Measurements from ENCODE around the gene TJP1. TPM values are rescaled to one million over a fixed set of nuclear protein-coding genes. Genes with fewer than 3 reads are reported as not detected.

Gene TJP1
- 42.5 and 58.3 TPM in 2 replicates for polyA plus RNA-seq (2011; rRNA removed)
- 43.8 and 53.3 TPM in 2 replicates for polyA minus RNA-seq (2011; rRNA and poly(A)+ RNA removed)

DNA sequence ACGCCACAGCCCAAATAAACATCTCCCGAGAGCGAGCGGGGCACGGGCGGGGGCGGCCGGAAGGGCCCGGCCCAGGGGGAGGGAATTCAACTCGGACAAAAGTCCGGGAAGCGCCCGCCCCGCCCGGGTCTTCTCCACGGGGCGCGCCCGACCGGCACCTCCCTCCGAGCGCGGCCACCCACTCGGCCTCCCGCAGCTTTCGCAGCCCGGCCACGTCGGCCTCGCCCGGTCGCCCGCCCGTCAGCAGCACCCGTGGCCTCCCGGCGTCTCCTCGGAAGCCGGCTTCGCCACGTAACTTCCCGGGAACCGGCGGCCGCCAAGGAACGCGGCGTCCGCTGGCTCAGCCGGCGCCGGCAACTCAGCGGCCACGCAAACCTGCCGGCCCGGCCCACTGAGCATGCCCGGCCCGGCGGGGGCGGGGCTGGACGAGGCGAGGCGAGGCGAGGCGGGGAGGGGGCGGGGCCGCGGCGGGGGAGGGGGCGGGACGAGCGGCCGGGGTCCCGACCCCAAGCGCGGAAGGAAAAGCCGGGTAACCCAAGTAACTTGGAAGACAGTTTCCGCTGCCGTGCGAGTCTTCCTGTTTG is at the start of gene TJP1:
Gene TJP1 (minus strand): TSS at position 369 of the 584 bp plus-strand sequence. CDS start 440 bp downstream, outside the sequence.
- peak within 1 kb of the TSS; percentile 92 for H3K4me3 ChIP-seq (ENCODE audit: low read depth, low read length)
- no peaks in the 10 kb centered on the region for H3K36me3 ChIP-seq (ENCODE audit: control insufficient read depth, insufficient read depth, low read length)
- no peaks in the 10 kb centered on the region; the same call in 1 of the 2 replicates for H3K27me3 ChIP-seq (ENCODE audit: control insufficient read depth, insufficient read depth, low read length)
- POLR2A ChIA-PET, result no interaction called here
- CTCF ChIA-PET, result interaction anchor here (0.9 to 1.4 kb wide), 6 partner anchors 12 to 251 kb away, joined by 3 to 5 read pairs (median 3); no protein-coding TSS in a partner anchor
- TF ChIP-seq, protein P1, sequence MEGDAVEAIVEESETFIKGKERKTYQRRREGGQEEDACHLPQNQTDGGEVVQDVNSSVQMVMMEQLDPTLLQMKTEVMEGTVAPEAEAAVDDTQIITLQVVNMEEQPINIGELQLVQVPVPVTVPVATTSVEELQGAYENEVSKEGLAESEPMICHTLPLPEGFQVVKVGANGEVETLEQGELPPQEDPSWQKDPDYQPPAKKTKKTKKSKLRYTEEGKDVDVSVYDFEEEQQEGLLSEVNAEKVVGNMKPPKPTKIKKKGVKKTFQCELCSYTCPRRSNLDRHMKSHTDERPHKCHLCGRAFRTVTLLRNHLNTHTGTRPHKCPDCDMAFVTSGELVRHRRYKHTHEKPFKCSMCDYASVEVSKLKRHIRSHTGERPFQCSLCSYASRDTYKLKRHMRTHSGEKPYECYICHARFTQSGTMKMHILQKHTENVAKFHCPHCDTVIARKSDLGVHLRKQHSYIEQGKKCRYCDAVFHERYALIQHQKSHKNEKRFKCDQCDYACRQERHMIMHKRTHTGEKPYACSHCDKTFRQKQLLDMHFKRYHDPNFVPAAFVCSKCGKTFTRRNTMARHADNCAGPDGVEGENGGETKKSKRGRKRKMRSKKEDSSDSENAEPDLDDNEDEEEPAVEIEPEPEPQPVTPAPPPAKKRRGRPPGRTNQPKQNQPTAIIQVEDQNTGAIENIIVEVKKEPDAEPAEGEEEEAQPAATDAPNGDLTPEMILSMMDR (IDR thresholded peaks at IDR 0.05; ENCODE audit: insufficient read depth, low read depth, low read length), result no peak
- DNase-seq (ENCODE audit: low read depth), result no peak

DNA sequence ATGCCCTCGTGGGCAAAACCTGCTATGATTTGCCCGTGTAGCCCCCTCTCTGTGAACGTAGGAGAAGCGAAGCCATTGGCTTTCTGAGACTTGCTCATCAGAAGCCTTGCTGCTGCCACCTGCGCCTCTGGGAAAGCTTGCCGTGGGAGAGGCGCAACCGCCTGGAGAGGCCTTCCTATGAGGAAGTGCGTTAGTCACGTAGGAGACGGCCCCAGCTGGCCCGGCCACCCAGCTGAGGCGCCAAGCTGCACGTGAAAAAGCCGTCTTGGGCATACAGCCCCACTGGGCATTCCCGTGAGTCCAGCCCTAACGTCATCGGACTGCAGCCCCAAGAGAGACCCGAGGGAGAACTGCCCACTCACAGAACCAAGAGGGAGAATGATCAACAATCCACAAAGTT is 49.1 kb upstream of the TJP1 start:
- no peaks in the 10 kb centered on the region for H3K36me3 ChIP-seq (ENCODE audit: control insufficient read depth, insufficient read depth, low read length)
- ChIA-PET POLR2A (no interaction called here), CTCF (interaction anchor here (1.0 kb wide), 1 partner anchor 12 kb away, joined by 3 read pairs; no protein-coding TSS in a partner anchor)
- TF ChIP-seq, protein P1 (IDR thresholded peaks at IDR 0.05; ENCODE audit: insufficient read depth, low read depth, low read length), result no peak
- H3K4me3 ChIP-seq (ENCODE audit: low read depth, low read length), result no peak overlapping the region
- no peaks in the 10 kb centered on the region for H3K27me3 ChIP-seq (ENCODE audit: control insufficient read depth, insufficient read depth, low read length)
- no peak for DNase-seq (ENCODE audit: low read depth)

DNA sequence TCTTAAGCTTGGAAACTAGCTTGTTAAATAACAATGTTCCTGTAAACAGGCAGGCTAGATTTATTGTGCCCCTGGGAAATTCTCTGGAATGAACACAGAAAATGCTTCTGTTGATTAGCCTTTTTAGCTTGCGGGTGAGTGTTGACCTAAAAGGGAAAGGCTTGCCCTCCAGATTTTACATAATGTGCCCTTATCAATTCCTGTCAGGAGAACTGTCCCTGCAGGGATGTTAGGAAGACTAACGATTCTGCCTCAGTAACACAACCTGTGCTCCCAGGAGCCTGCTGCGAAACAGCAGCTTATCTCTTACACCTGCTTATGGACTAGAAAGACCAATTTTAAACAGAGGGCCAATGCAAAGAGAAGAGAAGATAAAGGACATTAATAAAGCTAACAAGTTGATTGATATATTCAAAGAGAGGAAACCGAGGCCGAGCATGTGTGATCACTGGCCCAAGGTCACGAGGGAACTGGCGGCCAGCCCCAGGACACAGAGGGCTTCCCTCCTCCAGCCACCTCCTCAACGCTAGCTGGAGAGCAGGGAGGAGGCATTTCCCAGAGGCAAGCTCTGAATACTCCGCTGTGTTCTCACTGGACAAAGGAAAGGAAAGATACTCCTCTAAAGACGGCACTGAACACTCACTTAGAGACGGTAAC is 48.4 kb upstream of the TJP1 start:
- no peak for DNase-seq (ENCODE audit: low read depth)
- CTCF ChIA-PET, result no interaction called here
- TF ChIP-seq, protein P1 (IDR thresholded peaks at IDR 0.05; ENCODE audit: insufficient read depth, low read depth, low read length), result no peak
- H3K4me3 ChIP-seq (ENCODE audit: low read depth, low read length), result no peak overlapping the region
- POLR2A ChIA-PET, result no interaction called here
- no peaks in the 10 kb centered on the region for H3K36me3 ChIP-seq (ENCODE audit: control insufficient read depth, insufficient read depth, low read length)
- H3K27me3 ChIP-seq (ENCODE audit: control insufficient read depth, insufficient read depth, low read length), result no peaks in the 10 kb centered on the region

DNA sequence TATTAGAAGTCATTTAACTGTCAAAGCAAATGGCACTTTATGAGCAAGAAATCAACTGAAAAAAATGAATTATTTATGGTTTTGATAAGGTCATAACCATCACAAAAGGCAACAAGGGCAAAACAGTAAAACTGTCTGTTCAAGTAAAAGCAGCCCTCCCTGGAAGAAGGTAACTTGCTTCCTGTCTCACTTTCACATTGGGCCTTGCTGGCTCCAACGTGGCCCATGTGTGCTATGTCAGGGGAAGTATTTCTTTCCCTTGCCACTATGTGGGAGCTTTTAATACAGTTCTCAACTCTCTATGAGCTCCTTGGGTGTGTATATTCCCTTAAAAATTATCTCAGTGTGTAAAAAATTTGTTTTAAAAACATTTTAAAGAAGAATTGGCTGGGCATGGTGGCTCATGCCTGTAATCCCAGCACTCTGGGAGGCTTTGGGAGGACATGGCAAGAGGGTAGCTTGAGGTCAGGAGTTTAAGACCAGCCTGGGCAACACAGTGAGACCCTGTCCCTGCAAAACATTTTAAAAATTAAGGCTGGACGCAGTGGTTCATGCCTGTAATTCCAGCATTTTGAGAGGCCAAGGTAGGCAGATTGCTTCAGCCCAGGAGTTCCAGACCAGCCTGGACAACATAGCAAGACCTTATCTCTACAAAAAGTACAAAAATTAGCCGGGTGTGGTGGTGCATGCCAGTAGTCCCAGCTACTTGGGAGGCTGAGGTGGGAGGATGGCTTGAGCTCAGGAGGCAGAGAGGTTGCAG is 45.2 kb upstream of the TJP1 start:
- TF ChIP-seq, protein P1 (IDR thresholded peaks at IDR 0.05; ENCODE audit: insufficient read depth, low read depth, low read length), result no peak
- no peak for DNase-seq (ENCODE audit: low read depth)
- H3K27me3 ChIP-seq (ENCODE audit: control insufficient read depth, insufficient read depth, low read length), result no peaks in the 10 kb centered on the region
- POLR2A ChIA-PET, result no interaction called here
- CTCF ChIA-PET, result no interaction called here
- no peaks in the 10 kb centered on the region for H3K36me3 ChIP-seq (ENCODE audit: control insufficient read depth, insufficient read depth, low read length)
- H3K4me3 ChIP-seq (ENCODE audit: low read depth, low read length), result no peak overlapping the region

GRCh38 chr15:29866337-29866736 is 44.1 kb upstream of the TJP1 start:
- H3K4me3 ChIP-seq (ENCODE audit: low read depth, low read length), result no peak overlapping the region
- no peak for DNase-seq (ENCODE audit: low read depth)
- POLR2A ChIA-PET, result no interaction called here
- TF ChIP-seq, protein P1 (IDR thresholded peaks at IDR 0.05; ENCODE audit: insufficient read depth, low read depth, low read length), result no peak
- H3K36me3 ChIP-seq (ENCODE audit: control insufficient read depth, insufficient read depth, low read length), result no peaks in the 10 kb centered on the region
- H3K27me3 ChIP-seq (ENCODE audit: control insufficient read depth, insufficient read depth, low read length), result no peaks in the 10 kb centered on the region
- CTCF ChIA-PET, result interaction anchor here (0.9 kb wide), 1 partner anchor 14 kb away, joined by 3 read pairs; no protein-coding TSS in a partner anchor
